NCI-H146 treated with DMSO at 0.1 percent for 48 hours (cell line): ENCODE results near the gene CYP26B1.

ENCODE experiments used
- DNase-seq: peaks from one replicate; lab custom pipeline; 2025; ENCODE audit not compliant: unreplicated experiment; lab: John Stamatoyannopoulos, UW

CYP26B1 gene

GRCh38 chr2:72155737-72156136 lies 8.1 kb upstream of the CYP26B1 start:
- DNase-seq = no peak

- DNase-seq = no peak
Observed at GRCh38 chr2:72155151-72155550, 7.5 kb upstream of the CYP26B1 start.

GRCh38 chr2:72154386-72154975 lies 6.8 kb upstream of the CYP26B1 start:
- no peak for DNase-seq

- DNase-seq = no peak
Observed at GRCh38 chr2:72153924-72154323, 6.3 kb upstream of the CYP26B1 start.

GRCh38 chr2:72153026-72153791 lies 5.5 kb upstream of the CYP26B1 start:
- DNase-seq = no peak

- DNase-seq = no peak
Observed at GRCh38 chr2:72150861-72151356, 3.2 kb upstream of the CYP26B1 start.

- peak; percentile 82 for DNase-seq
Observed at GRCh38 chr2:72150157-72150860, 2.6 kb upstream of the CYP26B1 start.

GRCh38 chr2:72149556-72150156 lies 2.0 kb upstream of the CYP26B1 start:
- DNase-seq = peak; percentile 35

- peak; percentile 41 for DNase-seq
Observed at GRCh38 chr2:72148837-72149555, 1.3 kb upstream of the CYP26B1 start.

- DNase-seq = no peak
Observed at GRCh38 chr2:72148003-72148836, 558 bp upstream of the CYP26B1 start.

GRCh38 chr2:72146347-72147302 lies 1.0 kb downstream of the CYP26B1 start:
- DNase-seq = no peak

- DNase-seq = no peak
Observed at GRCh38 chr2:72145658-72146329, 1.9 kb downstream of the CYP26B1 start.

GRCh38 chr2:72145289-72145657 lies 2.4 kb downstream of the CYP26B1 start:
- peak; percentile 58 for DNase-seq

GRCh38 chr2:72144632-72145288 lies 2.9 kb downstream of the CYP26B1 start:
- DNase-seq = peak; percentile 34

- no peak for DNase-seq
Observed at GRCh38 chr2:72144274-72144631, 3.4 kb downstream of the CYP26B1 start.

- DNase-seq = no peak
Observed at GRCh38 chr2:72143441-72144273, 4.0 kb downstream of the CYP26B1 start.
